Activated T-cell treated with anti-CD3 and anti-CD28 coated beads for 4 hours (primary cell): ENCODE results near the gene STBD1.
"Not testable (repeated sequence)": the region's sequence is repeated elsewhere in the genome, so short reads cannot be mapped to it uniquely, and the experiment has no call there.

Experiments
- DNase-seq: peaks from one replicate; pipeline ENCODE4 v3.0.0-alpha.2; 2020

The STBD1 gene

GRCh38 chr4:76305971-76306881 lies at the start of gene STBD1:
STBD1 (plus strand) TSS chr4:76306733; CDS start chr4:76306770, 37 bp downstream.
- no peak for DNase-seq

DNA sequence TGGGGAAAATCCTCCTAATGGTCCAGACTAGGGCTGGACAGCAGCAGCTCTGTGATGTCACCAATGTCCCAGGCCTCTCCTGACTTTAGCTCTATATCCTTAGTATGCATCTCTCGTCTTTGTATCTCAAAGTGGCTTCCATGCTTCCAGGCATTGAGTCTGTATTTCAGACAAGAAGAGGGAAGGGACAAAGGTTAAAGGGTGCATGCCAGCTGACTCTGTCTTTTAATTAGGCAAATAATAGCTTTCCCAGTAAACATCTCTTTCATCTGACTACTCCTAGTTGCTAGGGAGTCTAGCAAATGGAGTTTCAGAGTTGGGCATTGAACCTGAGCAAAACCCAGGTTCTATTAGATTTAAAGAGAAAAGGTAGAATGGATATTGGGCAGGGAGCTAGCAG lies 49.6 kb upstream of the STBD1 start:
- no peak for DNase-seq

GRCh38 chr4:76257824-76258223 lies 48.7 kb upstream of the STBD1 start:
- no peak for DNase-seq

DNA sequence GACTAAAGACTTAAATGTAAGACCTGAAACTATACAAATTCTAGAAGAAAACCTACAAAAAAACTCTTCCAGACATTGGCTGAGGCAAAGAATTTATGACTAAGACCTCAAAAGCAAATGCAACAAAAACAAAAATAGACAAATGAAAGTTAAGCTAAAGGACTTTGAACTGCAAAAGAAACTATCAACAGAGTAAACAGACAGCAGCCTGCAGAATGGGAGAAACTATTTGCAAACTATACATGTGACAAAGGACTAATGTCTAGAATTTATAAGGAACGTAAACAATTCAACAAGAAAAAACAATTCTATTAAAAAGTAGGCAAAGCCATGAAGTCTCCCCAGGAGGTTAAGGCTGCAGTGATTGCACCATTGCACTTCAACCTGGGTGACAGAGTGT lies 46.0 kb upstream of the STBD1 start:
- DNase-seq, result no peak

GRCh38 chr4:76265631-76266218 lies 40.8 kb upstream of the STBD1 start:
- no peak for DNase-seq

DNA sequence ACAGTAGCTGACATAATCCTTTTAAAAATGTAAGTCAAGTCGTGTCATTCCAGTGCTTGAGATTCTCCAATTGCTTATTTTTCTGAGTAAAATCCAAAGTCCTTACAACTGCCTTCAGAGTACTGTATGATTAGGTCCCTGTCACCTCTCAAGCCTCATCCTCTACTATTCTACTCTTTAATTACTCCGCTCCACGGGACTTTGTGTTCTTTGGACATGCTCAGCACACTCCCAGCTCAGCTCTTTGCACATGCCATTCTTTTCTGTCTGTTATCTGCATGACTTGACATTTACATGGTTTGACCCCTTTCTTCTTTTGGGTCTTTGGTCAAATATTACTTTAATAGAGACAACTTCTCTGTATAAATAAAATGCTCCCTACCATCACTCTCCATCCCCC lies 39.9 kb upstream of the STBD1 start:
- no peak for DNase-seq

DNA sequence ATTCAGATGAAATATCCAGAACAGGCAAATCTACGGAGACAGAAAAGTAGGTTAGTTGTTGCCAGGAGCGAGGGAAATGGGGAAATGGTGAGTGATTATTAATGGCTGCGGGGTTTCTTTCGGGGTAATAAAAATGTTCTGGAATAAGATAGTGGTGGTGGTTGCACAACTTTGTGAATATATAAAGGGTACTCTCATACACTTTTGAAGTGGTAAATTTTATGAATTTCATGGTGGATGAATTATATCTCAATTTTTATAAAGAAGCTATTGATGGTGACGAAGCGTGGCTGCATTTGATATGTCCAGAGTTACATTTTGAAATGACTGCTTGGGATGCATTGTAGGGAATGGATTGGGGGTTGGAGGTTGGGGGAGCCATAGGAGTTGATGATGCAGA lies 38.7 kb upstream of the STBD1 start:
- no peak for DNase-seq

DNA sequence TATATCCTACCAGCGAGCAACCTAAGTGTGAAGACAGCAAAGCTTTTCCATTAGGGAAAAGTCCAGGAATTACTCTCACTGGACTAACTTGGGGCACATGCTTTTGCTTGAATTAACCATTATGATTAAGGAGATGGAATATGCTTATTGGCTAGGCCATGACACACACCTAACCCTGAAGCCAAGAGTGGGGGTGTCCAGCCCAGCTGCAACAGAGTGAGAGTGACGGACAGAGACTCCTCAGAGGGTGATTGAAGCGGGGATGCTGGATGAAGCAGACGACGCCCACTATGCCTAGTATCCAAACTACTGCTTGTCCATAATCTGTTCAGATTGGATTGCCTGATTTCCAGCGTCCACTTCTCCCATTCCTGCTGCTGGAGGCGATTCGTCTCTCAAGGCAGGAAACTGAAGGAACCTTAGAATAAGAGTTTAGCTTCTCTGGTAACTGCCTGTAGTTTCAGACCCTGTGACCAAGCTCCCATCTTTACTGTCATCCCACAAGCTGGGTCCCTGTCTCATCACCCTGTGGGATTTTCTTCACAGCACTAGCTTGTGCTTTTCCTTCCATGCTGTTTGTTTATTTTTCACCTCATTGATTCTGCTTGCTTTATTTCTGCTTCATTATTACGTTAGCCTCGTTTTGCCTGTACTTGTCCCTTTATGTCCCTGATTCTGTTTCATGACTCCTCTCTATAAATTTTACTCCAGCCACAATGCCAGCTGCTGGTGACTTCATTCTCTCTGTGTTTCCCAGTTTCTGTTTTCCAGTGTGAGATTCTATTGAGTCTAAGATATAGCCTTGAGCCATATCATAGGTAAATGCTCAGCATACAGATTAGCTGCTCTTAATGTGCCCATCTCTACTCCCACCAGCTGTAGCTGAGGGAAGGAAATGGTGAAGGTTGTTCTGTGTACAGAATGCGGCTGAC lies 36.0 kb upstream of the STBD1 start:
- no peak for DNase-seq

DNA sequence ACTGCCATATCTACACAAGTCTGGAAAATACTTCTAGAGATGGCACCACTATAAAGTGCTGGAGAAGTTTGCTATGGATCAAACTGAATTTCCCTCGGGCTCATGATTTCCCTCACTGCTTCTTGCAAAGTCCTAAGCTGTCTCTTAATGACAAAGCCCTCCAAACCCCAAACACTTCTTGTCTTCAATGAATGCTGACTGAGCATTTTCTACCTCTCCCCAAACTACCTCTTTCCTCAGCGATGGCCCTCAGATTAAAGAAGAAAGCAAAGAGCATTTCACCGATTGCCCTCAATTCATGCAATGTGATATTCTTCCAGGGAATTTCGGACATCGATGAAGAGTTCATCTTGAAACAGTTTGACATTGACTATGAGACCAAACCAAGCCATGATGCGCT lies 35.3 kb upstream of the STBD1 start:
- no peak for DNase-seq

- no peak for DNase-seq
Observed at GRCh38 chr4:76272073-76272472, 34.5 kb upstream of the STBD1 start.

- DNase-seq, result no peak
Observed at GRCh38 chr4:76272582-76272981, 34.0 kb upstream of the STBD1 start.

GRCh38 chr4:76272999-76273398 lies 33.5 kb upstream of the STBD1 start:
- no peak for DNase-seq

GRCh38 chr4:76275486-76276124 lies 30.9 kb upstream of the STBD1 start:
- DNase-seq, result no peak

DNA sequence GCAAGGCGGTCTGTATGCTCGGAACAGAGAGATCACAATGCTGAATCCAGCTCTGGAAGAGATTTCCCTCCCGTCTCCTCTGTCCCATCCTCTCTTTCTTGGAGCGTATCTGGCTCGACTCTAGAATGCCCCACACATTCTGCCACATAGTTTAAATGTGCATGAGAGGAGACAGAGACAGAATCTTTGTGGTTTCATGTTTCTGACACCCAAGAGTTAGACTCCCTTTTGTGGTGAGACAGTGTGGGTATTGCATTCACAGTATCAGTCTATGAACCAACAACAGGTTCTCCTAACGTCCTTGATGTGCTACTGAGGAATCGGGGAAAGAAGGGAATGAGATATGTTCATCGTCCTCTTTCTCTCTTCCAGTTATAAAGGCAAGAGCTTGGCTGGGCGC lies 29.7 kb upstream of the STBD1 start:
- DNase-seq, result no peak

GRCh38 chr4:76277667-76278066 lies 28.9 kb upstream of the STBD1 start:
- DNase-seq, result no peak

GRCh38 chr4:76278583-76278982 lies 27.9 kb upstream of the STBD1 start:
- no peak for DNase-seq

DNA sequence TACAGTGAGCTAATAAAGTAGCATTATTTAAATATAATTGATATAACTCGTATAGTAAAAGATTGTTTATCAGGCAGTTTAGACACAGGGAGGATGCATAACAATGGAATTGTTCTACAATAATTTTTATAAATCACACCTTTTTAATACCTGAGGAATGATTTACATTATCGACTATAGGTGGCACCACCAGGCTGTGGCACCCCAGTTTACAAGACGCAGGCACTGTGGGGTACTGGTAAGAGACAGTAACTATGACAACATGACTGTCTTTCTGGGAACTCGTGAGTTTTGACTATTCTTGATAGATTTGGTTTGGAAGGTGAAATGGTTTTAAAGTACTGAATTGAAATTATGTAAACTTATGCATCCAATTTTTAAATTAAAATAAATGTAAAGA lies 27.1 kb upstream of the STBD1 start:
- DNase-seq, result no peak

DNA sequence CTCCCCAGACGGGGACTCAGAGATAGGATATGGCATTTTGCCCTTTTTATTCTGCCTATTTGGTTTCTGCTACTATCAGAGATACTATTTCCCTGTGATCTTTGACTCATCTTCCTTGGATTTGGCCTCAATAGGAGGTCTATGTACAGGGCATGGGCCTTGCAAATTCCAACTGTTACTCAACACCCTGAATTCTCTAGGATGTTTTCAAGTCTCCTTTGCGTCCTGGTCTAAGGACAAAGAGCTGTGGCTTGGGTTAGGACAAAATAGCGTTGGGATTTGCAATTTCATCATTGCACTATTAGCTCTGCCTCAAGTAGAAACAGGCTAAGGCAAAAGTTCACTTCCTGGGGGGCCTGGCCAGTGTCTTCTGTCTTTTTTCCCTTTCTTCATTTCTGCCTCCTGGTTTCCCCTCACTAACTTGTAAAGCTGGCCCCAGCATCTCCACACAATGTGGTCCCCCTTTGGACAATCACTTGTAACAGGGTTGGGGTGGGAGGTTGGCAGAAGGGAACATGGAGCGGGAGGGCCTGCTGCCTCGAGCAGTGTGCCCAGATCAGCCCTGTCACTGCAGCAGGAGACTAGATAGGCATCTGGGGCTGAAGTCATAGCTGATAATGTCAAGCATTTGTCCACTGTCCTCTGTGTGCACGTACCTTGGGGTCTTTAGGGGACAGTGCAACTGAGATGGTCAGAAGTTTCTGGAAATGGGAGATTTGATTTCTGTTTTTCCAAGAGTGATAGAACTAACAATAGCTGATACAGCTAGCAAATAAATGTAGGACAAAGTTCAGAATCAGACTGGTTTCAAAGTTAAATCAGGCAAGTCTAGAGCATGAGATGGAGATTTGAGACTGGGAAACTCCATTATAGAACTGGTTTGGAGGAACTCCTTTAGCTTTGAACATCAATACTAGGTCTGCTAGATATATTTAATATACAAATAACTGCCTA lies 25.8 kb upstream of the STBD1 start:
- no peak for DNase-seq

- DNase-seq, result not testable (repeated sequence)
Observed at GRCh38 chr4:76281594-76281993, 24.9 kb upstream of the STBD1 start.

DNA sequence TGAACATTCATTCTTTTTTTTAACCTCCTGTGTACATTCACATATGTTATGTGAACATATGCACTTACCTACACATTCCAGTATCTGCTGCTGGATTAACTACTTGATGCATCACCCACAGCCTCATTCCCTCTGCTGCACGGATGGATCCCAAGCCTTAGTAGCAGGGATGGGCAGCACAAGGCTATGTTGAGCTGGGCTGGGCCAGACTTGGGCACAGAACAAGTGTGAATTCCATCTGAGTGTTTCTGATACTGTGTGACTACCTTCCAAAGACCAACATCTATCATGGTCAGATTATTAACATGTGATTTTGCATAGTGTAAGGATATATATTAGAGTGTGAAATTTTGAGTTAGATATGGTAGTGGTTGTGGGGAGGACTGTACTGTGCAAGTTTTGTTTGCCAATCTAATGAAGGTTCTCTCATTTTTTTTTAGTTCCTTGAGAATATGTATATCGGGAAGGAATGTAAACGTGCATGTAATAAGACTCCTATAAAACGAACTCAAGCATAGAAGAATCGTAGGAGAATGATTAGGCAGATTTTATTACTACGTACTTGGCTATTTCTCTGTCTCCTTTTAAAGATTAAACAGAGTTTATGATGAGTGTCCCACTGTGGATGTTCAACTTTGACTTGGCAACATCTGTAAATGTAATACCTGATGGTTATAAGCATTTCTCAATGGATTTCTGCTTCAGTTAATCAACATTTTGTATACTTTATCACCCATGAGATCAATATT lies 23.4 kb upstream of the STBD1 start:
- no peak for DNase-seq

DNA sequence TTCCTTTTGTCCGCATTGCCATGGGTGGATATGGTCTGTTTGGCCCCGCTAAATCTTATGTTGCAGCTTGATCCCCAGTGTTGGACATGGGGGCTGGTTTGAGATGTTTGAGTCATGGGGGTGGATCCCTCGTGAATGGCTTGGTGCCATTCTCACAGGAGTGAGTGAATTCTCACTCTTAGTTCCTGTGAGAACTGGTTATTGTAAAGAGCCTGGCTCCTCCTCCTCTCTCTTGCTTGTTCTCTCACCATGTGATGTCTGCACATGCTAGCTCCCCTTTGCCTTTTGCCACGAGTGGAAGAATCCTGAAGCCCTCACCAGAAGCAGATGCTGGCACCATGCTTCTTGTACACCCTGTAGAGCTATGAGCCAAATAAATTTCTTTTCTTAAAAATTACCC lies 22.6 kb upstream of the STBD1 start:
- no peak for DNase-seq
